Activated CD8-positive, alpha-beta memory T cell treated with anti-CD3 and anti-CD28 coated beads, Interleukin-2, amount 50 U/mL, for 24 hours (primary cell): ENCODE measurements around the gene BMPR1A.
"Not testable (repeated sequence)": the region's sequence is repeated elsewhere in the genome, so short reads cannot be mapped to it uniquely, and the experiment has no call there.

Experiments used
- DNase-seq: peaks from one replicate; pipeline ENCODE4 v3.0.0-alpha.2; 2020; ENCODE audit errors: extremely low read depth

The BMPR1A gene

GRCh38 chr10:86940076-86940475 lies 183.7 kb downstream of the BMPR1A start:
- DNase-seq, result not testable (repeated sequence)

- no peak for DNase-seq
Observed at GRCh38 chr10:86940677-86941076, 184.3 kb downstream of the BMPR1A start.

DNA sequence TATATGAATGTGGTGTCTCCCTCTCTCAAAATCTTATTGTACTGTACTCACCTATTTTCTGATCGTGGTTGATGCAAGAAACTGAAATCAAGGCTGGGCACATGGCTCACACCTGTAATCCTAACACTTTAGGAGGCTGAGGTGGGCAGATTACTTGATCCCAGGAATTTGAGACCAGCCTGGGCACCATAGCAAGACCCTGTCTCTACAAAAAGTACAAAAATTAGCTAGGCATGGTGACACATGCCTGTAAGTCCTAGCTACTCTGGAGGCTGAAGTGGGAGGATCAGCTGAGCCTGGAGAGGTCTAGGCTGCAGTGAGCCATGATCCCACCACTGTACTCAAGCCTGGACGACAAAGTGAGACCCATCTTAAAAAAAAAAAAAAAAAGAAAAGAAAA lies 185.0 kb downstream of the BMPR1A start:
- DNase-seq, result no peak

- no peak for DNase-seq
Observed at GRCh38 chr10:86941991-86942421, 185.6 kb downstream of the BMPR1A start.

DNA sequence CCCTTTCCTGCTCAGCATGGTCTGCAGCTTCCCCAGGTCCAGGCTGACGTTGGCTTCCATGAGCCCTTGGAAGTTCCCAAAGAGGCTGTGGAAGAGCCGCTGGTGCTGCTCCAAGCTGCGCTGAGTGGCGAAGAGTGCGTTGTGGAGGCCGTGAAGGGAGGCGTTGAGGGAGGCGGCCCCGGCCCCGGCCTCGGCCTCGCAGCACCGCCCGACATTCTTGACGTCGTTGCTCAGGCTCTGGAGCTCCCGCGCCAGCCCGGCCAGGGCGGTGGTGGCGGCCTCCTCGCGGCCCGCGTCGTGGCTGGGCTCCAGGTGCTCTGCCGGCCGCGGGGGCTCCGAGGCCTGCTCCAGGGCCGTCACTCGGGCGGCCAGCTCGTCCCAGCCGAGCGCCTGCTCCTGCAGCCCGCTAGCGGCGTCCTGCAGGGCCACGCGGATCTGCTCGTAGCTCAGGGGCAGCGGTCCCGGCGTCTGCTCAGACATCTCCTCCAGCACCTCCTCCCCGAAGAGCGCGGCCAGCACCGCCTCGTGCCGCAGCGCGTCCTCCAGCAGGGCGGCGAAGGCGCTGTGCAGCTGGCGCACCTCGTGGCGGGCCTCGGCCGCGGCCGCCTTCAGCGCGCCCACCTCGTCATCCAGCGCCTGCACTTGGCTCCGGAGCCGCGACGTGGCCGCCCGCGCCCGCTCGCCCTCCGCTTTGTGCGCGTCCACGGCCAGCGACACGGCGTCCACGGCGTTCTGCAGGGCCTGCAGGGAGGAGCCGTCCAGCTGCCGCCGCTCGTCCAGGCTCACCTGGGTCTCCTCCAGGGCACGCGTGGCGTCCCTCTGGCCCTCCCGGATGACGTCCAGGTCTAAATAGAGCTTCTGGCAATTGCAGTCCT lies 186.3 kb downstream of the BMPR1A start:
- no peak for DNase-seq

GRCh38 chr10:86943316-86944030 lies 187.1 kb downstream of the BMPR1A start:
- no peak for DNase-seq

GRCh38 chr10:86944031-86944419 lies 187.6 kb downstream of the BMPR1A start:
- no peak for DNase-seq

DNA sequence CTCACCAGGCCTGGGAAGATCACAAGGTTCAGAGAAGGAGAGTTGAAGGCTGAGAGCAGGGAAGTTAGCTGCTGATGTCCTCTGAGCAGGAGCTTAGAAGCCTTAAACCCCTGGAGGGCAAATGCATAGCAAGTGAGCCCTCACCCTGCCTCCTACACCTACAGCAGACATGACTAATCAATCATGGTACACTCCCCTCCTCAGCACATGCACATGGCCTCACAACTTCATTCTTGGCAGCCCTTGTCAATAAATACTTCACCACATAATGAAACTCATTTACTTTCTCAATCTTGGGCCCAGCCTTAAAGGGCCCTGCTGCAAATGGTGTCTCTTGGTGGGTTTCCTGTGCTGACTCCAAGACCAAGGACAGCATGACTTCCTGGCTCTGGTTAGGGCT lies 188.1 kb downstream of the BMPR1A start:
- DNase-seq, result no peak

GRCh38 chr10:86944907-86945306 lies 188.5 kb downstream of the BMPR1A start:
- DNase-seq, result no peak

GRCh38 chr10:86945361-86946212 lies 189.2 kb downstream of the BMPR1A start:
- no peak for DNase-seq

DNA sequence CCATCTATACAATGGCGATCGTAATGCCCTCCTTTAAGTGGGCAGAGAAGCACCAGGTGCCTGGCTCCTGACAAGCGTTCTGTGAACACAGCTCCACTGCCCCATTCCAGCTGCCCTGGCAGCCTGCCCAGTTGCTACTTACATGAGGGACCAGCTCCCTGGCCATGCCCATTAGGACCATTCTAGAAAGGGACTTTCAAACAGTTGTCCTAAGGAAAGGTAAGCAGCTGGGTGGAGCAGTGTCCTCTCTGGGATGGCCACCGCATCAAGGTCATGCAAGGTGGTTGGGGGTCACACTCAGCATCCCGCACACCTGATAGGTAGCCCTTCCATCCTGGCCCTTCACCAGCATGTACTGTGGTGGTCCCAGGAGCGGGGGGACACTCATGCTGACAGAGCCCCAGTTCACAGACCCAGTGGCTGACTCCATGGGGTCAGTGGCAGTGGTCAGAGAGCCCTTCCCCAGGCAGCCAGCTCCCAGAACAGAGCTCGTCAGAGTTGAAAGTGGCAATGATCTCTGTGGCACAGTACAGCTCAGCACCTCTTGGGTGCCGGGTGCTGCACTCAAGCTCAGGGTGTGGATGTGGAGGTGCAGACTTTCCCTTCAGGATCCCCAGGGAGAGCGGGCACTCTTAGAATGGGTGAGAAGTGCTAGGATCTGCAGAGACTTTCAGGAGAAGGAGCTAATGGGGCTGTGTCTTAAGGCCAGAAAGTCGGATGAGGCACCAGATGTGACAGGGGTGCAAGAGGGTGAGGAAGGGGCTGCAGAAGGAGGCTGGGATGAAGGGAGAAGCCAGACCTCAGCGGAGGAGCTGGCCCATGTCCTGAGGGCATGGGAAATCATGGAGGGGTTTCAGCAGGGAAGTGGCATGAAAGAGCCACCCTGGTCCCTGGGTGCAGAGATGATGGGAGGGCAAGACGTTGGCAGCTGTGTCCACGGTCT lies 190.1 kb downstream of the BMPR1A start:
- no peak for DNase-seq

GRCh38 chr10:86947806-86948205 lies 191.4 kb downstream of the BMPR1A start:
- DNase-seq, result not testable (repeated sequence)

DNA sequence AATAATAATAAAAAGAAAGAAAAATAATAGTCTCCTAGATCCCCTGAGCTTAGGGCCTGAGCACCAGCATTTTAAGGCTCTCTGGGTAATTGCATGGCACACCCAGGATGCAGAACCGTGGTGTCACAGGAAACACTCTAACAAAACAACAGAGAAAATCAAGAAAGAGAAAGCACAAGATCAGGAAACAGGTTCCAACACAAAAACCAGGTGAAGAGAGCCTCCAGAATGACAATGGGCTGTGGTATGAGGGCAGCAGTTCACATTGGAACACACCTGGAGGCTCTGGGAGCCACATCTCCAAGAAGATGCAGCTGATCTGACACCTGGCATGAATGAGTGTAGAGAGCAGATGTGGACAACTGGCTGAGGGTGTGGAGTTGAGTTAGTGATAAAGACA lies 193.9 kb downstream of the BMPR1A start:
- DNase-seq, result no peak

DNA sequence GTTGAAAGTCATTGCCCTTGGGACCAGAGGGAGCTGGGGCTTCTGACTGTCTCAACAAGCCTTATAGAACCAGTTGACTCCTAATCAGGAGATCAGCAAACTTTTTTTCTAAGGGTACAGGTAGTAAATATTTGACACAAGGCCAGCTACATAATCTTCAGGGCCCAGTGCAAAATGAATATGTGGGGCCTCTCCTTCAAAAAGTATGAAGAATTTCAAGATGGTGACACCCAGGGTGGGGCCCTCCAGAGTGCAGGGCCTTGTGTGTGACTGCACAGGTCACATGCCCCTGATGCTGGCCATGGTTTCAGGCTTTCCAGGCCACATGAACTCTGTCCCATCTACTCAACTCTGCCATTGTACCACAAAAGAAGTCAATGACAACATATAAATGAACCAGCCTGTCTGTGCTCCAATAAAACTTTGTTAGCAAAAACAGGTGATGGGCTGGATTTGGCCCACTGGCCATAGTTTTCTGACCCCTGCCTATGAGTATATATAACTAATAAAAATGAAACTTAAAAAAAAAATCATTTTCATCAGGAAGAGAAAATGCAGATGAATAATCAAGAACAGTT lies 194.9 kb downstream of the BMPR1A start:
- DNase-seq, result no peak

DNA sequence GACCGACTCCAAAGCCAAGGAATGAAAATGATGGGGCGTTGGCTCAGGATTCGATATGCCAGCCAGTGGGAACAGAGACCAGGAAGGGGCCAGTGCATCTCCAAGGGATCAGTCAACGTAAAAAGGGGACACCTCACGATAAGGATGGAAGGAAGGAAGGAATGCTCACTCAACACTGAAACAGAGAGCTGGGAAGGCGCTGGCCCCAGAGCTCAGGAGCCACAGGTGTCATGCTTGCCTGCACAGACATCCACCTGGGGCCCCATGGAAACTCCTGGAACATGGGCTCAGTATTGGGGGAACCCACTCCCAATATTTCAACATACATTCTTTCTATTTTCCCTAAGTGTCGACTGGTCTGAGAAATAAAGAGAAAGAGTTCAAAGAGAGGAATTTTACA lies 195.7 kb downstream of the BMPR1A start:
- no peak for DNase-seq

- DNase-seq, result not testable (repeated sequence)
Observed at GRCh38 chr10:86952697-86953096, 196.3 kb downstream of the BMPR1A start.

DNA sequence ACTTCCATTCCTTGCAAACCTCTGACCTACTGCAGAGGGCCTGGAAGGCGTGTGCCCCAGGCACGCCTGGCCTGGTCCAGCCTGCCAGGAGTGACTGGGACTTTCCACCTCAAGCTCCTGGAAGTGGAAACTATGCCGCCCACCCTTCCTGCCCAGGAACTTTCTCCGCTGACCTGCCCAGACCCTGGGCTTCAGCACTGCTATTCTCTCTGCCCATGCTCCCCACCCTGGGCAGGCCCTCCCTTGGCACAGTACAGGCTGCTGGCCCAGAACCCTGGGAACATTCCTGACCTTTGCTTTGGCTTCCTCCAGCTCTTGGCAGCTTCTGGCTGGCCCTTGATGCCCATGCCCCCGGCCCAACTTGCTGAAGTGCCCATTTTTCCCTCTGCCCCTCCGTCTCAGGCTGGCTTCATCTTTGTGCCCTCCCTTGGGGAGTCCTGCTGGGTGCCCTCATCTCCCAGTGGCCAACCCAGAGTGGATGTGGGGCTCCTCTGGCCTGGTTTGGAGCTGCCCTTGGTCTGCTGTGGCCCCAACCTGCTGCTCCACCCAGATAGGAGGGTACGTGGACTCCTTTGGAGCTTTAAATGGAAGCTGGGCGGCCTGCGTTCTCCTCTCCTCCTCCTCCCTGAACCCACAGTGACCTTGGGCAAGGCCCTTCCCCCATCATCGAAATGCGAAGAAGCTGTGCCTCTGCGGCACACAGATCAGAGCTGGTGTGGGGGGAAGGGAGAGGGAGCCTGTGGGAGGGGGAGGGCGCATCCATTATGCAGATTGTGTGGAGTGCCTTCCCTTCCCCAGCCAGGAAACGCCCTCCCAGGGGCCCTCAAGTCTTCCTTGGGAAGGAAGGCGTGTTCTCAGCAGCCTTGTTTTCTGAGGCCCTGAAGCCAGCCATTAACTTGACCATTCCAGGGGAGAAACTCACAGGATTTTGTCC lies 197.6 kb downstream of the BMPR1A start:
- no peak for DNase-seq

- no peak for DNase-seq
Observed at GRCh38 chr10:86954681-86955500, 198.5 kb downstream of the BMPR1A start.
